HG02678 (cell line): ENCODE results near the gene TTC27.
"Not testable (repeated sequence)": the region's sequence is repeated elsewhere in the genome, so short reads cannot be mapped to it uniquely, and the experiment has no call there.

ENCODE experiments used
- ATAC-seq: cut with Tn5 transposase; IDR thresholded peaks from one replicate; pipeline ENCODE4 v1.9.1; 2021; ENCODE audit warnings: mild to moderate bottlenecking, moderate library complexity; ENCODE audit not compliant: unreplicated experiment

Gene TTC27

GRCh38 chr2:32627814-32628579 is at the start of gene TTC27:
Gene TTC27, plus strand, starts transcription at chr2:32628050. Its CDS starts 243 bp downstream, at chr2:32628293.
- peak; percentile 100 for ATAC-seq

DNA sequence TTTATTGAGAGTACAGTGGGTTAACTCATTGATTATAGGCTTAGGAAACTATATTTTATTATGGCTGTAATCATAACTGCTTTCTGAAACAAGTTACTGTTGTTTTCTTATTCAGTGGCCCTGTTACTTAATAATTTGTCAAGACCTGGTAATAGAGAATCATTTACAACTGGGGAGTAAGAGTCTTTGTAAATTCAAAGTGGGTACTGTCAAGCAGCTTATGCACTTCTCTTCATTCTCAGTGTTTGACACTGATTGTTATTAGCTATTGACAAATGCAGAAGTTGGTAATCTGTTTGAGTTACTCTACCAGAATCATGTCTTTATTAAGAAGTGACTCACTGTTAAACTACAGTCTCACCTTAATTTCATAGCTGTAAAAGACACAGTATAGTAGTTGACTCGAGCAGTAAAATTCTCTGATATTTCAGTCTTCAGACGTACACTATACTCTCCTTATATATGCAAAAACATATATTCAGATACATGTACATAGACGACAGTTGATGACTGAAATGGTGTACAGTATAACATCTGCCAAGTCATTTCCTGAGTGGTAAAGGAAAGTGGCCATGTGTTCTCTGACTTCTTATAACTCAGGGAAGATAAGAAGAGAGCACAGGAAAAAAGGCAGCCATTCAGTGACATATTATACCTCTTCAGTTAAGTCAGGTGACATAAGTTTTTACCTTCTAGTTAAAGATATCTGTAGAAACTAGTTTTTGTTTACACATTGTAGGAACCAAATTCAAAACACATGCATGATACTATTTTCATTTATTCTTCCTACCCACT is 36.0 kb upstream of the TTC27 start:
- ATAC-seq: peak; percentile 85

GRCh38 chr2:32594573-32594972 is 33.3 kb upstream of the TTC27 start:
- no peak for ATAC-seq

GRCh38 chr2:32611366-32611765 is 16.5 kb upstream of the TTC27 start:
- ATAC-seq: no peak

DNA sequence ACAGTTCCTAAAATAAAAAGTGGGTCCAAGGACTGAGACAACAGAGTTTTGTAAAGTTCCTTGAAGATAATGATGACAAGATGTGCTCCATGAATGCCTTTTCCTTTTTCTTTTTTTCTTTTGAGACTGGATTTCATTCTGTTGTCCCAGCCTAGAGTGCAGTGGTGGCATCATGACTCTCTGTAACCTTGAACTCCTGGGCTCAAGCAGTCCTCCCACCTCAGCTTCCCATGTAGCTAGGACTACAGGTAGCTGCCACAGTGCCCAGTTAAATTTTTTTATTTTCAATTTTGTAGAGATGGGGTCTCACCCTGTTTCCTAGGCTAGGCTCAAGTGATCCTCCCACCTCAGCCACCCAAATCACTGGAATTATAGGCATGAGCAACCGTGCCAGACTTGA is 16.1 kb upstream of the TTC27 start:
- no peak for ATAC-seq

DNA sequence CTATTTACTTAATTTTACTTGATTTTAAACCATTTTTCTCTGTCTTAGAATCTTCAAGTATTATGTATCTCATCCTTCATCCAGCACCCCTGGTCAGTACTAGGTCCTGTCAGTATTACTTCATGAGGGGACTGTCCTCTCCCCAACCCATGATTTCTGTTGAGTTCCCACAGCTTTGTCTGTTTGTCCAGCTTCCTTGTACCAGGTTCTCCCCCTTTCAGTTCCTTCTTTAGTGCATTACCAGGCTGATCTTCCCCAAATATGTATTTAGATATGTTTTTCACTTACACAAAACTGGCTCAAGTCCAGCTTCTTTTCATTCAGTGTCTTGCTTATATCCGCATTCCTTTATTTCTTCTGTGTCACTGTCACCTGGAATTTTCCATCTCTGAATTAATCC is 13.8 kb upstream of the TTC27 start:
- ATAC-seq: no peak

- ATAC-seq: no peak
These were observed 10.2 kb upstream of the TTC27 start for GRCh38 chr2:32617599-32618189.

GRCh38 chr2:32622570-32623310 is 5.1 kb upstream of the TTC27 start:
- ATAC-seq: no peak

- ATAC-seq: no peak
These were observed 4.5 kb upstream of the TTC27 start for GRCh38 chr2:32623311-32623706.

DNA sequence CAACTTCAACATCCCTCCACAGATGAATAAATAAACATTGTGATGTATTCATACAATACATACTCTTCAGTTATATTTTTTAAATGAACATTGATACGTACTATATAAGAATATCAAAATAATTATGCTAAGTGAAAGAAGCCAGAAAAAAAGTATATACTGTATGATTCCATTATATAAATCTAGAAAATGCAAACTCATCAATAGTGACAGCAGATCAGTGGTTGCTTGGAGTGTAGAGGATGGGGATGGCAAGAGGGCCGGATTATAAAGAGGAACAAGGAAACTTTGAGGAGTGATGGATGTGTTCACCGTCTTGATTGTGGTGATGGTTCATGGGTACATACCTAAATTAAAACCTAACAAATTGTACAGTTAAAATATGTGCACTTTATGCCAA is 3.0 kb upstream of the TTC27 start:
- no peak for ATAC-seq

DNA sequence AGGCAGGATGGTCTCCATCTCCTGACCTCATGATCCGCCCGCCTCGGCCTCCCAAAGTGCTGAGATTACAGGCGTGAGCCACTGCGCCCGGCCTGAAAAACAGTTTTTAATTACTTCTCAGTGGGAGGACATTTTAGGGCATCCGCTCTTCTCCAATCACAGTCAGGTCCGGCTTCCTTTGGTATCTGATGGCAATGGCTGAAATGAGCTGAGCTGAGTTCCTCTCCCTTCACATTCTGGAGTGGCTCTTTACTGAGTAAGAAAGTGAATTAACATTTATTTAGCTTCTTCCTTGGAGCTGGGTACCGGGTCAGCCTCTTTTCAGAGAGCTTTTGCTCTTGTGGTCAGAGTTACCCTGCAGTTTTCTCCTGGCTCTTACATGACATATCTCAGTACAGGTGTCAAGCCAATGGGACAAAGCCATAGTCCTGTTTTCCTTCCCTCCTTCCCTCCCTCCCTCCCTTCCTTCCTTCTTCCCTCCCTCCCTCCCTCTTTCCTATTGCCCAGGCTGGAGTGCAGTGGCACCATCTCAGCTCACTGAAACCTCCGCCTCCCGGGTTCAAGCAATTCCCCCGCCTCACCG is 1.1 kb upstream of the TTC27 start:
- ATAC-seq: no peak

DNA sequence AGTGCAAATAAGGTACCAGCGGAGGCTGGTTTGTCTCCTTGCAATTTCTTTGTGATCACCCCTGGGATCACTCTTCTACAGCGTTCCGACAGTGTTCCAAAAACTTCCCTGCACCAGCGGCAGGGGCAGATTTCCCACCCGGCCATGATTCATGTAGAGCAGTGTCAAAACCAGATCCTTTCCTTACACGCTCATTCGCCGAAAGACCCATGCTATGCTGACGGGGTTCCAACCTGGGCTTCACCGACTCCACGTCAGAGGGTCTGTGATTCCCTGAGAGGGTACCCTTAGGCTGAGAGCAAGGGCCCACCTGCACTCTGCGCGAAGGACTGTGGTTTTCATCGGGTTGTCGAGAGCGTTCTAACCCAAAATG is 423 bp upstream of the TTC27 start:
- ATAC-seq: peak; percentile 32

DNA sequence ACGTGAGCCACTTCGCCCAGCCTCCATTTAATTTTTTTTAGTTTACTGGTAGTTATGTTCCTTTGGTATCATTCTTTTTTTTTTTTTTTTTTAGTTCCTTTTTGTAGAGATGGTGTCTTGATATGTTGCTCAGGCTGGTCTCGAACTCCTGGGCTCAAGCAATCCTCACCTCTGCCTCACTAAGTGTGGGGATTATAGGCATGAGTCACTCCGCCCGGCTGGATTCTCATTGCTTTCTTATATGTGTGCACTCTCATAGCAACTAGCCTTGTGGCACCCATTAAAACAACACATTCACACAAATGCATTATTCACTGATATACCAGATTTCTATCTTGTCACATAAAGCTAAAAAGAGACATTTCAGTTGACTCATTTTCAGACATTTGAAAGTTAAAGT is 4.2 kb downstream of the TTC27 start:
- no peak for ATAC-seq

GRCh38 chr2:32633040-32633439 is 5.2 kb downstream of the TTC27 start:
- no peak for ATAC-seq

GRCh38 chr2:32638548-32638947 is 10.7 kb downstream of the TTC27 start:
- ATAC-seq: not testable (repeated sequence)

DNA sequence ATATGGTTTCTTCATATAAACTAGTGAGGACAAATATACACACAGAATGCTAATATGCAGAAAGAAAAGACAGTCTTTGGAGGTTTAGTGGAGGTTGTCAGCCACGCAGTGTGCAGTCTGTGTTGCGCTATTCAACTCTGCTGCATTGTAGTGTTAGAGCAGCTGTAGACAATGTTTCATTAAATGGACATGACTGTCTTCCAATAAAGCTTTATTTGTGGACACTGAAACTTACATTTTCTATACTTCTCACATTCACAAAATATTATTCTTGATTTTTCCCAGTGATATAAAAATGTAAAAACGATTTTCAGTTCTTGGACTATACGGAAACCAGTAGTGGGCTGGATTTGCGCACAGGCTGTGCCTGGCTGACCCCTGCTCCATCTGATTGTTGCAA is 13.3 kb downstream of the TTC27 start:
- no peak for ATAC-seq

DNA sequence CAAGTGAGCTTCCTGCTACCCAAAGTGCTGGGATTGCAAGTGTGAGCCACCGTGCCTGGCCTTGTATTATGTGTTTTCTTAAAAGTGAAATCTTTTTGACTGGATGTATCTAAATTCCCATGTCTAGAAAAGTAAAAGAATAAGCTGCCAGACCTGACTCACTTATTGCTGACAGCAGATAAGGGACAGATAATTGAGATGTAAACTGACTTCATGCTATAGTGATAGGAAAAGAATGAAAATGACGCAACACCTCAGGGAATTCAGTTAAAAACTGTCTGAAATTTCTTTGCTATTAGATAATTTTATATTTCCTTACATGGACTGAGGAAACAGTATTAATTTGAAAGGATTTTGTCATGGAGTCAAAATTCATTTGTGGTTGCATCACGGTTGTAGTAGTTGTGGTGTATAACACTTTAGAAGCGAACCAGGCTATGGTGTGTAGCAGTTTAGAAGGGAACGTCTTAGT is 19.4 kb downstream of the TTC27 start:
- ATAC-seq: no peak

DNA sequence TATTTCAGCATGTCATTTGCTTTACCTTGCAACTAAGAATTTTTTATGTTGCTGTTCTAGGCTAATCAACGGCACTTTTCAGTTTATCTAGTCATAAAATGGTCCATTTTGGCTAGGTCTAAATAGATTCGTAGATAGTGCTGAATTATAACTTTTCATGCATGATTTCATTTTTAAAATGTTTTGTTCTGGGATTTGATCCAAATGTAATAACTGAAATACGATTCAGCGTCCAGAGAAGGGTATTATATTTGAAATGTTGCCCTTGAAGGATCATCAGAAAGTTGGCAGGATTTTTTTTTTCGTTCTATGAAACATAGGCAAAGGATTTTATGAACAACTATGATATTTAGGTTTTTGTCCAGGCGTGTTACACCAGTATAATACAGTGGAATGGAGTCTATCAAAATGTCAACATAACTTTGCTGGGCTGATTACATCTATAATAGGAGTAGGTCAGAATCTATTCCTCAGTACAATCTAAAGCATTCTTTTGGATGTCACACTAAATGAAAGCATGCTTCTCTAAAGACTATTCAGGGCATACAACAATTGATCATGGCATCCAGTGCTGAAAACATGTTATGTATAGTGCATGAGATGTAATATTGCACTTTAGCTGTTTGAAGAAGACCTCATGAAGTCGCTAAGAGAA is 24.8 kb downstream of the TTC27 start:
- no peak for ATAC-seq

GRCh38 chr2:32656069-32656468 is 28.2 kb downstream of the TTC27 start:
- ATAC-seq: no peak

- ATAC-seq: no peak
These were observed 36.0 kb downstream of the TTC27 start for GRCh38 chr2:32663864-32664263.
